Measurements from ENCODE around the gene LEP.

GRCh38 chr7:128205068-128205467, 36.0 kb upstream of the LEP start:
- TF ChIP-seq CTCF (IDR thresholded peaks at IDR 0.05) (no peak), POLR2A (IDR thresholded peaks at IDR 0.05) (no peak), POLR2AphosphoS5 (IDR thresholded peaks at IDR 0.05; ENCODE audit: insufficient read depth in 1 of 2, low read depth in 1 of 2) (no peak)
